ENCODE results near the gene TRIM71.

The TRIM71 gene

DNA sequence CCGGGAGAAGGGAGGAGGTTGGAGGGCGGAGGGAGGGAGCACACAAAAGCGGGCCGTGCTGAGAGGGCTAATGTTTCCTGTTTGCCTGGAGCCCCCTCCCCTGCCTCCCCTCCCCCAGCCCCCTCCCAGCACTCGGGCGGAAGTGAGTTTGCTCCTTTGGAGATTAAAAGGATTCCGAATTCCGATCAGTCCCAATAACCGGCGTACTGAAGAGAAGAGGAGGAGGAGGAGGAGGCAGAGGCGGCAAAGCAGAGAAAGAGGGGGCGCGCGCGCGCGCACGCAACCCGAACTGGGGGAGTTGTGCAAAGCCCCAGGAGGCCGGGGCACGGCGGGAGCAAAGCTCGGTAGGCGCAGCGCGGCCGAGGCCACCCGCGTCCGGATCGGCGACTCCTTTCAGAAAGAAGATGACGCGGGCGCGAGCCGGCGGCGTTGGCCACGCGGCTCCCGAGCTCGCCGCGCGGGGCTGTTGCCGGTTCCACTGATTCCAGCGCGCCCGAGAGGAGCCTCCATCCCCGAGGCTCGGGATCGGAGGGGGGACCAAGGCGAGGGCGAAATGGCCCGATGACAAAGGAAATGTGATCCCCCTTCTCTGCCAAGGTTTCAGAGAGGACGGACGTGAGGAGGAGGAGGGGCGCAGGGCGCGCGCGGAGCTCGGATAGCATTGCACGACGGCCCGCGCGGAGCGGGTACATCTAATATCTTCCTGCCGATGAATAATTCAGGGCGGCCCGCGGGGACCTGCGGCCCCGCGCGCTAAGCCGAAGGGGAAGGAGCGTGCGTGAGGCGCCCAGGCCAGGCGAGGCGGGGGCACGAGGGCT lies 1.1 kb upstream of the TRIM71 start:
- TF ChIP-seq, protein P1, sequence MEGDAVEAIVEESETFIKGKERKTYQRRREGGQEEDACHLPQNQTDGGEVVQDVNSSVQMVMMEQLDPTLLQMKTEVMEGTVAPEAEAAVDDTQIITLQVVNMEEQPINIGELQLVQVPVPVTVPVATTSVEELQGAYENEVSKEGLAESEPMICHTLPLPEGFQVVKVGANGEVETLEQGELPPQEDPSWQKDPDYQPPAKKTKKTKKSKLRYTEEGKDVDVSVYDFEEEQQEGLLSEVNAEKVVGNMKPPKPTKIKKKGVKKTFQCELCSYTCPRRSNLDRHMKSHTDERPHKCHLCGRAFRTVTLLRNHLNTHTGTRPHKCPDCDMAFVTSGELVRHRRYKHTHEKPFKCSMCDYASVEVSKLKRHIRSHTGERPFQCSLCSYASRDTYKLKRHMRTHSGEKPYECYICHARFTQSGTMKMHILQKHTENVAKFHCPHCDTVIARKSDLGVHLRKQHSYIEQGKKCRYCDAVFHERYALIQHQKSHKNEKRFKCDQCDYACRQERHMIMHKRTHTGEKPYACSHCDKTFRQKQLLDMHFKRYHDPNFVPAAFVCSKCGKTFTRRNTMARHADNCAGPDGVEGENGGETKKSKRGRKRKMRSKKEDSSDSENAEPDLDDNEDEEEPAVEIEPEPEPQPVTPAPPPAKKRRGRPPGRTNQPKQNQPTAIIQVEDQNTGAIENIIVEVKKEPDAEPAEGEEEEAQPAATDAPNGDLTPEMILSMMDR (IDR thresholded peaks at IDR 0.05; ENCODE audit: borderline replicate concordance, insufficient read depth, low read depth, low read length): no peak
- peak overlapping the region; percentile 47 for H3K4me3 ChIP-seq (ENCODE audit: low read depth, low read length)

- H3K4me3 ChIP-seq (ENCODE audit: low read depth, low read length): peak overlapping the region; percentile 47
- TF ChIP-seq, protein P1 (IDR thresholded peaks at IDR 0.05; ENCODE audit: borderline replicate concordance, insufficient read depth, low read depth, low read length): no peak
Measured at GRCh38 chr3:32817257-32817557, 590 bp upstream of the TRIM71 start.

DNA sequence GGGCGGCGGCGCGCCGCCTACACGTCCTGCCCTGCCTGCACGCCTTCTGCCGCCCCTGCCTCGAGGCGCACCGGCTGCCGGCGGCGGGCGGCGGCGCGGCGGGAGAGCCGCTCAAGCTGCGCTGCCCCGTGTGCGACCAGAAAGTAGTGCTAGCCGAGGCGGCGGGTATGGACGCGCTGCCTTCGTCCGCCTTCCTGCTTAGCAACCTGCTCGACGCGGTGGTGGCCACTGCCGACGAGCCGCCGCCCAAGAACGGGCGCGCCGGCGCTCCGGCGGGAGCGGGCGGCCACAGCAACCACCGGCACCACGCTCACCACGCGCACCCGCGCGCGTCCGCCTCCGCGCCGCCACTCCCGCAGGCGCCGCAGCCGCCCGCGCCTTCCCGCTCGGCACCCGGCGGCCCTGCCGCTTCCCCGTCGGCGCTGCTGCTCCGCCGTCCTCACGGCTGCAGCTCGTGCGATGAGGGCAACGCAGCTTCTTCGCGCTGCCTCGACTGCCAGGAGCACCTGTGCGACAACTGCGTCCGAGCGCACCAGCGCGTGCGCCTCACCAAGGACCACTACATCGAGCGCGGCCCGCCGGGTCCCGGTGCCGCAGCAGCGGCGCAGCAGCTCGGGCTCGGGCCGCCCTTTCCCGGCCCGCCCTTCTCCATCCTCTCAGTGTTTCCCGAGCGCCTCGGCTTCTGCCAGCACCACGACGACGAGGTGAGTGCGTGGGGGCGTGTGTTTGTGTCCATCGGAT lies 602 bp downstream of the TRIM71 start:
- no peak overlapping the region for H3K4me3 ChIP-seq (ENCODE audit: low read depth, low read length)
- TF ChIP-seq, protein P1 (IDR thresholded peaks at IDR 0.05; ENCODE audit: borderline replicate concordance, insufficient read depth, low read depth, low read length): no peak

DNA sequence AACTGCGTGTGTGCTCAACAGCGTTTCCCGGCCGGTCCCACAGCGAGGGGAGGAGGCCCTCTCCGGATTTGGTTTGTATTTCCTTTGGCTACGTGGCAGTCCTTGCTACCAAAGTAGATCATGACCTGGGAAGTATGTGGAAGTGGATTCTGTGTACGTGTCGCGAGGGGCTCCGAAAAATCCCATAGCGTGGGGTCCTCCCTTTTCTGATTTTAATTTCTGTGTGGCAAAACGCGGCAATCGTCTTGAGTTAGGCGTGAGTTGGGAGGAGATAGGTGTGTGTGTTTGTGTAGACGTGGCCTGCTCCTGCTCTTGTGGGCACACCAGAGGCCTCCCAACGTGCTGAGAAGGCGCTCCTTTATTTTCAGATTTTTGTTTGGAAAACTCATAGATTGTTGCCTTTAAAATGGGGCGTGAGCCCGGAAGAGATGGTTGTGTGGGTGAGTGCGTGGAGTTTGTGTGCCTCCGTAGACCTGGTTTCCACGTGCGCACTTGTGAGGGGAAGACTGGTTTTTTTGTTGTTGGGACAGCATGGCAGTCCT lies 1.2 kb downstream of the TRIM71 start:
- TF ChIP-seq, protein P1 (IDR thresholded peaks at IDR 0.05; ENCODE audit: borderline replicate concordance, insufficient read depth, low read depth, low read length): no peak
- no peak overlapping the region for H3K4me3 ChIP-seq (ENCODE audit: low read depth, low read length)

- TF ChIP-seq, protein P1 (IDR thresholded peaks at IDR 0.05; ENCODE audit: borderline replicate concordance, insufficient read depth, low read depth, low read length): no peak
- no peak overlapping the region for H3K4me3 ChIP-seq (ENCODE audit: low read depth, low read length)
Measured at GRCh38 chr3:32819551-32820348, 2.0 kb downstream of the TRIM71 start.

DNA sequence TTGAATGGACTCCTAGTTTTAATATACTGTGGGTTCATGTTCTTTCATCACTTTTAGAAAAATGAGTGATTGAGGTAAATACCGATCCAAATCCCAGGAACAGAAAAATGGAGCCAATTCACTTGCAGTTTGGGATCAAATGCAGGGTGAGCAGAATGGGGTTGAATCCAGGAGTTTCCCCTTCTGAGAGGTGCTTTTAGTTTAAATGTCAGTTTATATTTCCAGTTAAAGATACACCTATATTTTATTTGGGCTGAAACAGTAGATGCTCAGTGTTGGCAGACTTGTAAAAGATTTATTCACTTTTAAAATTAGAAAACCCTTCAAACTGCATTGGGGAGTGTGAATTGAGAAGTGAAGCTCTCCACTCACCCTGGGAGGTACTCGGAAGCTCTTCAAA lies 2.6 kb downstream of the TRIM71 start:
- no peak overlapping the region for H3K4me3 ChIP-seq (ENCODE audit: low read depth, low read length)
- TF ChIP-seq, protein P1 (IDR thresholded peaks at IDR 0.05; ENCODE audit: borderline replicate concordance, insufficient read depth, low read depth, low read length): no peak
